ENCODE data around the gene PLD2. TPM values are rescaled to one million over a fixed set of nuclear protein-coding genes. Genes with fewer than 3 reads are reported as not detected.
"Not testable (repeated sequence)": the region's sequence is repeated elsewhere in the genome, so short reads cannot be mapped to it uniquely, and the experiment has no call there.

PLD2 gene
- total and polyA plus RNA-seq, 9 donors: 22.2 to 36.9 (median 25.7) TPM

DNA sequence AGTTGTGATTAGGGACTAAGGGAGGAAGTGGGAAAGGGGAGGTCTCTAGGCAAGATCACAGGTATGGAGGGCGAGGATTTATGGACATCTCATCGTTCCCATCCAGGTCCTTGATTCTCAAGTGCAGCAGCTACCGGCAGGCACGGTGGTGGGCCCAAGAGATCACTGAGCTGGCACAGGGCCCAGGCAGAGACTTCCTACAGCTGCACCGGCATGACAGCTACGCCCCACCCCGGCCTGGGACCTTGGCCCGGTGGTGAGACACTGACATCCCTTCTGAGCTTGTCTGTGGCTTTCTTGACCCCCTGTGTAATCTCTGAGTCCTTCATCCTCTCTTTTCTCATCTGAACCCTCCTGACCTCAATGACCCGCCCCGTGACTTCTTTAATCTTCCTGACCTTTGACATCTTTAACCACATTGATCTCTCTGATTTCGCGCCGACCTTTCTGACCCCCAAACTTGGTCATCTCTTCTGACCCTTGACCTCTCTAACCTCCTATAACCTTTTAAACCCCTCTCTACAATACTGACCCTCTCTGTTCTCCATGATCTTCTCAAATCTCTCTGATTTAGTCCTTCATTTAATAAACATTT, 3.8 kb downstream of the PLD2 start:
- H3K4me1 ChIP-seq (ENCODE audit: control insufficient read depth, insufficient read depth, low read length): peaks cover 14% of the 10 kb centered on the region
- peaks cover 40% of the 10 kb centered on the region for H3K36me3 ChIP-seq (ENCODE audit: control insufficient read depth, insufficient read depth, low read length)
- no peaks in the 10 kb centered on the region for H3K27me3 ChIP-seq (ENCODE audit: control insufficient read depth, insufficient read depth, low read length)
- H3K4me3 ChIP-seq (ENCODE audit: low read length): no peak overlapping the region
- peak; percentile 25 for DNase-seq
- WGBS (ENCODE audit: insufficient coverage): 61% methylated on average over 13 of the region's 13 CpGs
- no peak overlapping the region for H3K27ac ChIP-seq (ENCODE audit: low read length)
- H3K9me3 ChIP-seq (replicated peaks; ENCODE audit: control insufficient read depth, low read depth, low read length): no peaks in the 10 kb centered on the region

GRCh38 chr17:4811471-4811870, 4.5 kb downstream of the PLD2 start:
- H3K4me3 ChIP-seq (ENCODE audit: low read length): no peak overlapping the region
- no peaks in the 10 kb centered on the region for H3K27me3 ChIP-seq (ENCODE audit: control insufficient read depth, insufficient read depth, low read length)
- no peak overlapping the region for H3K27ac ChIP-seq (ENCODE audit: low read length)
- peaks cover 43% of the 10 kb centered on the region for H3K36me3 ChIP-seq (ENCODE audit: control insufficient read depth, insufficient read depth, low read length)
- 96% methylated on average over 4 of the region's 12 CpGs for WGBS (ENCODE audit: insufficient coverage)
- no peaks in the 10 kb centered on the region for H3K9me3 ChIP-seq (replicated peaks; ENCODE audit: control insufficient read depth, low read depth, low read length)
- no peak for DNase-seq
- H3K4me1 ChIP-seq (ENCODE audit: control insufficient read depth, insufficient read depth, low read length): peaks cover 14% of the 10 kb centered on the region

DNA sequence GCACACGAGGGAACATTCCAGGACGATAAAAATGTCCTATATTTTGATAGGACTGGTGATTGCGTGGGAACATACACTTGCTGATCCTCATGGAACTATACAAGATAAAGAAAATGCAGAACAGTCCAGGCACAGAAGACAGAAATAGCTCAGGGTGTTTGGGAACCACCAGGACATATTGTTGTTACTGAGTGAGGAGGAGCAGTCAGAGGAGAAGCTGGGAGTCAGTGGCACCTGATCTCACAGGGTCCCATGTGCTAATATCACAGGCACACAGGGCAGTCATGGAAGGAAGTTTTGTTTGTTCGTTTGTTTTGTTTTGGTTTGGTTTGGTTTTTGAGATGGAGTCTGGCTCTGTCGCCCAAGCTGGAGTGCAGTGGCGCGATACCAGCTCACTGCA, 5.7 kb downstream of the PLD2 start:
- H3K27ac ChIP-seq (ENCODE audit: low read length): no peak overlapping the region
- no peak for DNase-seq
- H3K4me1 ChIP-seq (ENCODE audit: control insufficient read depth, insufficient read depth, low read length): peaks cover 12% of the 10 kb centered on the region
- H3K9me3 ChIP-seq (replicated peaks; ENCODE audit: control insufficient read depth, low read depth, low read length): no peaks in the 10 kb centered on the region
- peaks cover 53% of the 10 kb centered on the region for H3K36me3 ChIP-seq (ENCODE audit: control insufficient read depth, insufficient read depth, low read length)
- no peaks in the 10 kb centered on the region for H3K27me3 ChIP-seq (ENCODE audit: control insufficient read depth, insufficient read depth, low read length)
- 88% methylated on average over 3 of the region's 7 CpGs for WGBS (ENCODE audit: insufficient coverage)
- H3K4me3 ChIP-seq (ENCODE audit: low read length): no peak overlapping the region

- WGBS (ENCODE audit: insufficient coverage): 91% methylated on average over 5 of the region's 7 CpGs
- Histone ChIP-seq H3K36me3 (ENCODE audit: control insufficient read depth, insufficient read depth, low read length) (peaks cover 54% of the 10 kb centered on the region), H3K9me3 (replicated peaks; ENCODE audit: control insufficient read depth, low read depth, low read length) (no peaks in the 10 kb centered on the region), H3K4me1 (ENCODE audit: control insufficient read depth, insufficient read depth, low read length) (peaks cover 3% of the 10 kb centered on the region), H3K27ac (ENCODE audit: low read length) (no peak overlapping the region), H3K27me3 (ENCODE audit: control insufficient read depth, insufficient read depth, low read length) (no peaks in the 10 kb centered on the region), H3K4me3 (ENCODE audit: low read length) (no peak overlapping the region)
- DNase-seq: no peak
These were observed 8.2 kb downstream of the PLD2 start for GRCh38 chr17:4815043-4815675.

- DNase-seq: no peak
- whole genome bisulfite sequencing (ENCODE audit: insufficient coverage): 95% methylated on average over 8 of the region's 13 CpGs
- H3K4me3 ChIP-seq (ENCODE audit: low read length): no peak overlapping the region
- H3K27me3 ChIP-seq (ENCODE audit: control insufficient read depth, insufficient read depth, low read length): no peaks in the 10 kb centered on the region
- H3K36me3 ChIP-seq (ENCODE audit: control insufficient read depth, insufficient read depth, low read length): peaks cover 48% of the 10 kb centered on the region
- no peaks in the 10 kb centered on the region for H3K9me3 ChIP-seq (replicated peaks; ENCODE audit: control insufficient read depth, low read depth, low read length)
- H3K4me1 ChIP-seq (ENCODE audit: control insufficient read depth, insufficient read depth, low read length): no peaks in the 10 kb centered on the region
- H3K27ac ChIP-seq (ENCODE audit: low read length): no peak overlapping the region
These were observed 9.9 kb downstream of the PLD2 start for GRCh38 chr17:4816826-4817225.

DNA sequence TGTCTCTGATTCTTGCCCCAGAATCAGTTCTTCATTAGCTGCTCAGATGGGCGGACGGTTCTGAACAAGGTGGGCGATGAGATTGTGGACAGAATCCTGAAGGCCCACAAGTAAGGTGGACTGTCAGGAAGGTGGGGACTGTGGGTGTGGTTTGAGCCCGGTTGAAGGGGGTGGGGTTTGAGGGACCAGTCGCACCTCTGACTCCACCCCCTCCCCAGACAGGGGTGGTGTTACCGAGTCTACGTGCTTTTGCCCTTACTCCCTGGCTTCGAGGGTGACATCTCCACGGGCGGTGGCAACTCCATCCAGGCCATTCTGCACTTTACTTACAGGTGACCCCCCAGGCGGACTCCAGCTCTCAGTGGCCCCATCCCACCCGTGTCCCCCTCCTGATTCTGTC, 11.3 kb downstream of the PLD2 start:
- H3K4me1 ChIP-seq (ENCODE audit: control insufficient read depth, insufficient read depth, low read length): no peaks in the 10 kb centered on the region
- H3K36me3 ChIP-seq (ENCODE audit: control insufficient read depth, insufficient read depth, low read length): peaks cover 59% of the 10 kb centered on the region
- H3K9me3 ChIP-seq (replicated peaks; ENCODE audit: control insufficient read depth, low read depth, low read length): no peaks in the 10 kb centered on the region
- no peak for DNase-seq
- H3K27ac ChIP-seq (ENCODE audit: low read length): no peak overlapping the region
- no peak overlapping the region for H3K4me3 ChIP-seq (ENCODE audit: low read length)
- no peaks in the 10 kb centered on the region for H3K27me3 ChIP-seq (ENCODE audit: control insufficient read depth, insufficient read depth, low read length)
- WGBS (ENCODE audit: insufficient coverage): 80% methylated on average over 8 of the region's 12 CpGs

DNA sequence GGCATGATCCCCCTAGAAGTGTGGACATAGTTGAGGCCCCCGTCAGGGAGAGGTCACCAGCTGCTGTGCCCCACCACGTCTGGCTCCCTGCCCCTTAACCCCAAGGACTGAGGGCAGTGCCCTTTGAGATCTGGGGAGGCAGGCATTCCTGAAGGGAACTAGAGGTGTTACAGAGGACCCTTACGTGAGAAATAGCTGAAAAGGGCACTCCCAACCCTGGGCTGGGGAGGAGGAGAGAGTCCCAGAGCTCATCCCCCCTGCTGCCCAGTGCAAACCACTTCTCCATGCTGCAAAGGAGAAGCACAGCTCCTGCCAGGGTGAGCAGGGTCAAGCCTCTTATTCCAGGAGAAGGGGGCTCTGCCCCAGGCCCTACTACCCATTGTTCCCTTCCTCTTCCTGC, 15.9 kb downstream of the PLD2 start:
- peaks cover 37% of the 10 kb centered on the region for H3K36me3 ChIP-seq (ENCODE audit: control insufficient read depth, insufficient read depth, low read length)
- WGBS (ENCODE audit: insufficient coverage): 40% methylated on average over 1 of the region's 3 CpGs
- H3K27me3 ChIP-seq (ENCODE audit: control insufficient read depth, insufficient read depth, low read length): no peaks in the 10 kb centered on the region
- H3K4me3 ChIP-seq (ENCODE audit: low read length): no peak overlapping the region
- no peaks in the 10 kb centered on the region for H3K4me1 ChIP-seq (ENCODE audit: control insufficient read depth, insufficient read depth, low read length)
- no peak overlapping the region for H3K27ac ChIP-seq (ENCODE audit: low read length)
- no peaks in the 10 kb centered on the region for H3K9me3 ChIP-seq (replicated peaks; ENCODE audit: control insufficient read depth, low read depth, low read length)
- DNase-seq: no peak

- no peaks in the 10 kb centered on the region for H3K4me1 ChIP-seq (ENCODE audit: control insufficient read depth, insufficient read depth, low read length)
- 85% methylated on average over 3 of the region's 12 CpGs for WGBS (ENCODE audit: insufficient coverage)
- DNase-seq: no peak
- H3K36me3 ChIP-seq (ENCODE audit: control insufficient read depth, insufficient read depth, low read length): peaks cover 31% of the 10 kb centered on the region
- H3K4me3 ChIP-seq (ENCODE audit: low read length): no peak overlapping the region
- no peak overlapping the region for H3K27ac ChIP-seq (ENCODE audit: low read length)
- H3K9me3 ChIP-seq (replicated peaks; ENCODE audit: control insufficient read depth, low read depth, low read length): no peaks in the 10 kb centered on the region
- H3K27me3 ChIP-seq (ENCODE audit: control insufficient read depth, insufficient read depth, low read length): no peaks in the 10 kb centered on the region
These were observed 16.6 kb downstream of the PLD2 start for GRCh38 chr17:4823373-4824089.

DNA sequence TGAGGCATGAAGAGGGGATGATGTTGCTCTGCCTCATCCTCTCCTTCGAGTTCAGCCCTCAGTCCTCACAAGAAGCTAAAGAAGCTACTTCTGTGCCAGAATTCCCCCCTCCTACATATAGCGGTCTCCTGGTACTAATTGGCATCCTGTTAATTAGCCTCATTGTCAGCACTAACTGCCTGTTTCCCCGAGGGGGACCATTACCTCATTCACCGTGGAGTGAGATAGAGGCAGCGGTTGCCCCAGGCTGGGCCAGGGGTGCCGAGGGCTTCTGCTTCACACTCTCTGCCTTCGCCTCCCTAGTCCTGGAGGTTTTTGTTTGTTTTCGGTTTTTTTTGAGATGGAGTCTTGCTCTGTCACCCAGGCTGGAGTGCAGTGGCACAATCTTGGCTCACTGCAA, 20.4 kb downstream of the PLD2 start:
- DNase-seq: no peak
- no peak overlapping the region for H3K4me3 ChIP-seq (ENCODE audit: low read length)
- H3K9me3 ChIP-seq (replicated peaks; ENCODE audit: control insufficient read depth, low read depth, low read length): no peaks in the 10 kb centered on the region
- WGBS (ENCODE audit: insufficient coverage): 46% methylated on average over 6 of the region's 8 CpGs
- no peaks in the 10 kb centered on the region for H3K4me1 ChIP-seq (ENCODE audit: control insufficient read depth, insufficient read depth, low read length)
- H3K36me3 ChIP-seq (ENCODE audit: control insufficient read depth, insufficient read depth, low read length): peaks cover 14% of the 10 kb centered on the region
- H3K27ac ChIP-seq (ENCODE audit: low read length): no peak overlapping the region
- no peaks in the 10 kb centered on the region for H3K27me3 ChIP-seq (ENCODE audit: control insufficient read depth, insufficient read depth, low read length)

GRCh38 chr17:4832829-4833177, 25.9 kb downstream of the PLD2 start:
- H3K9me3 ChIP-seq (replicated peaks; ENCODE audit: control insufficient read depth, low read depth, low read length); DNase-seq; H3K27me3 ChIP-seq (ENCODE audit: control insufficient read depth, insufficient read depth, low read length); H3K36me3 ChIP-seq (ENCODE audit: control insufficient read depth, insufficient read depth, low read length): not testable (repeated sequence)
- Histone ChIP-seq H3K27ac (ENCODE audit: low read length) (peak overlapping the region; percentile 84), H3K4me1 (ENCODE audit: control insufficient read depth, insufficient read depth, low read length) (peaks cover 25% of the 10 kb centered on the region), H3K4me3 (ENCODE audit: low read length) (peak overlapping the region; percentile 56)
- WGBS (ENCODE audit: insufficient coverage): 0% methylated on average over 10 of the region's 17 CpGs

Data from muscle of leg (tissue), 11 donors.